GM21619 (cell line): ENCODE results near the gene SLC2A9.
"Not testable (repeated sequence)": the region's sequence is repeated elsewhere in the genome, so short reads cannot be mapped to it uniquely, and the experiment has no call there.

Experiments used
- ATAC-seq: cut with Tn5 transposase; IDR thresholded peaks from one replicate; pipeline ENCODE4 v1.9.1; 2021; ENCODE audit not compliant: unreplicated experiment

Gene SLC2A9

DNA sequence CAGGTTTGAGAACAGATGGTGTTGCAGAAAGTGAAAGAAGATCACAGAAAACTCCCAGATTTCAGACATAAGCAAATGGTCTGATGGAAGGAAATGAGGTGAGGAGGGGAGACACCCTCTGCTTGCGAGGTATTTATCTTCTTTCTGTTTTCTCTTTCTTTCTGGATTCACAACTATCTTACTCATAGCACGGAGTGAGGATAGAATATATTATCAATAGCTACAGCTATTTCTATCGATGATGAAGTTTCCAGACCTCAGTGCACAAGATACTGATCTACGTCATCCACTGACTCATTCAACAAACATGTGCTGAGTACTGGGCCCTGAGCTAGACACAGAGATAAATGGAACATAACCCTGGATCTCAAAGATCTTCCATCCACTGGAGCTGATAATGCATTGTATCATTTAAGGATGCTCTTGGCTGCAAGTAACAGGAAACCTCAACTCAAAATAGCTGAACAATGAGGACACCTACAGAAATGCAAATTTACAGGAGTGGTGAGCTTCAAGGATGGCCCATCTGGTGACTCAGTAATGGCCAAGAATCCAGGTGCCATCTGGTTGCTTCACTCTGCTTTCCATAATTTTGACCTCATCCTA, 21.2 kb downstream of the SLC2A9 start:
- ATAC-seq = peak; percentile 45

DNA sequence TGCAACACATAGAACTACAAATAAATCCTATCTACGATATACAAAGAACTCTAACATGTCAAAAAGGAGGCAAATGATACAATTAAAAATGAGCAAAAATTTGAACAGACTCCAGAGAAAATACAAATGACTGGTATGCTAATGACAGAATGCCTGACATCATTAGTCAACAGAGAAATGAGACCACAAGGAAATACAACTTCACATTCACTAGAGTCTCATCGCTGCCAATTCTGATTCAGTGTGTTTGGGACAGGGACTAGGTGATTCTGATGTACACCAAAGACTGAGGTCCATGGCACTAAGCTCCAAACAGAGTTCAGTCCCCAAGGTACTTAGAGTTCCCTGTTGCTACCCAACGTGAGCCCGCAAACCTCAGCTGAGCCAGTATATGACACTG, 23.4 kb downstream of the SLC2A9 start:
- no peak for ATAC-seq

- no peak for ATAC-seq
Measured at GRCh38 chr4:9996319-9997110, 24.8 kb downstream of the SLC2A9 start.

DNA sequence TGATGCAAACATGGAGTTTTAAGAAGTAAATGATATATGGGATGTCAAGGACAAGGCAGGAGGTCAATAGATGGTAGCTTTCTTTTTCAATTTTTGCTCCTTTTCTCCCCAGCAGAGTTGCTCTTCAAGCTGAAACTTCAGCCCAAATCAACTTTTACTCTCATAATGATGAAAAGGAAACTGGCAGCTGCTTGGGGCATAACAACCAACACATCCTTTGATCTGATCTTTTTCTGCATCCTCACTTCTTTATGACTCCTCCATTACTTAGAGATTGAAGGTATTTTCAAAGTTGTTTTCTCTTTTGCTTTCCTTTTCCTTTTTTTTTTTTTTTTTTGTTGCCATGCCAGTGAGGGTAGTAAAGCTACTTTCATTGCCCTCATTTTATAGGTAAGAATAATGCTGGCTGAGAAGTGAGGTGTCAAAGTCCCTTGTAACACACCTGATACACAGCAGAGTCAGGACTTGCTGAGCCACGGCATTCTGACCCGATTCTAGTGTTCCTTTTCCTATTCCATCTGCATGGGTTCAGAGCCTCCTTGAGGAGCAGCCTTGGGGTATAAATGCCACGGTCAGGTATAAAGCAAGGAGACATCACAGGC, 26.9 kb downstream of the SLC2A9 start:
- peak; percentile 54 for ATAC-seq

DNA sequence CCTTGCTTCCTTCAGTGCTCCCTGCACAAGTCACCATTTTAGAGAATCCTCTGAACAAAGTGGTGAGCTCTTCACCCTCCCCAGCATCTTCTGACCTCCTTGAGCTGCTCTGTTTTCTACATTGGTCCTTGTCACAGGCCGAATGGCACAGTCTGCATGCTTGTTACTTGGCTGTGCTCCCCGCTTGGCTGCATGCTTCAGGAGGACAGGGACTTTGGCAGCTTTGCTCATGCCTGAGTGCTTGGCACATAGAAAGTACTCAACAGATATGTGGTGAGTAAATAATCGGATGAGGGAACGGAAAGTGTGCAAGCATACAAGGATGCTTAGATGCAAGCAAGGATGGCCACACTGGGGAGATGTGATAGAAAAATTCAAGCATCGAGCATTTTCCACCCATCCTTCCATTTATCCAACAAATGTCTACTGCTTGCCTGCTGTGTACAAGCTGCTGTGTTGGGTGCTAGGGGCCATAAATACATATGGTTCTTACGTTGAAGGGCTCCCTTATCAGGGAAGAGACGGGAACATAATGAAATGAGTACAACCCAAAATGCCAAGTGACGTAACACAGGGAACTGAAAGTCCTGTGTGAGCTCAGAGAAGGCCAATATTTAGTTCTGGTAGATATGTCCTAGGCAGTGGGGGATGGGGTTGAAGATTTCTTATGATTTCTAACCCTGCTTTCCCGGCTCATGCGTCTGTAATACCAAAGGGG, 31.2 kb downstream of the SLC2A9 start:
- no peak for ATAC-seq

GRCh38 chr4:9988933-9989332, 32.4 kb downstream of the SLC2A9 start:
- ATAC-seq = no peak

DNA sequence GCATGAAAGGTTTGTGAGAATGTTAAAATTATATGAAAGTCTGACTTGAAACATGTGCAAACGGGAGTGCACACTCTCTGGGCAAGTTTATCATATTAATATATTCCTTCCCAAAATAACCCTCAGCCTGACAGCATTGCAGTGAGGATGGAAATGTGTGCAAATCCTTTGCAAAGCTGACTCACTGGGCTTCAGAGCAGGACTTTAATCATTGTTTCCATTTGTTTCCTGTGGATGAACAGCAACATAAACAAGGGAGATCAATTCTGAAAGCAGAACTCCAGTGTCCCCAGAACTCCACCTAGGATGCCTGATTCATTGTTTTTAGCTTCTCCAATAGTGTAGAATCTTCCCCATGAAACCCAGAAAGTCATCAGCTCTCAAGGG, 32.9 kb downstream of the SLC2A9 start:
- ATAC-seq = no peak

DNA sequence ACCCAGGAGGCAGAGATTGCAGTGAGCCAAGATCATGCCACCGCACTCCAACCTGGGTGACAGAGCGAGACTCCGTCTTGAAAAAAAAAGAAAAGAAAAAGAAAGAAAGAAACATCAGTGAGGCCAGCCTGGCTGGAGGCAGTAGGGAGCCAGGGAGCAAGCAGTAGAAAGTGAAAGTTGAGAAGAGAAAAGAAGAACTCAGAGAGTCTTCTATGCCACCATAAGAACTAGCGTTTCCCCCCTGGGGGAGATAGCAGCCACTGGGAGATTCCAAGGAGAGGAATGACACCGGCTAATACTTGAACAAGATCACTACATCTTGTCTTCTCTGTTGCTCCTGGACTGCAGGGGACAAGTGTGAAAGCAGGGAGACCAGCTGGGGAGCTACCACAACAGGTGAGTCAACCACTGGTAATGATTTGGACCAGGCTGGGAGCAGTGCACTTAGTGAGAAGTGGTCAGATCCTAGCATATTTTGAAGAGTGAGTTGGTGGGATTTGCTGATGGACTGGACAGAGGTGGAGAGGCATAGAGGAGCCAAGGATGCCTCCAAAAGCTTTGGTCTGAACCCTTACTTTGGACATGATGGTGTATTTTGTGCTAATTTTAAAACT, 33.4 kb downstream of the SLC2A9 start:
- ATAC-seq = peak; percentile 58

DNA sequence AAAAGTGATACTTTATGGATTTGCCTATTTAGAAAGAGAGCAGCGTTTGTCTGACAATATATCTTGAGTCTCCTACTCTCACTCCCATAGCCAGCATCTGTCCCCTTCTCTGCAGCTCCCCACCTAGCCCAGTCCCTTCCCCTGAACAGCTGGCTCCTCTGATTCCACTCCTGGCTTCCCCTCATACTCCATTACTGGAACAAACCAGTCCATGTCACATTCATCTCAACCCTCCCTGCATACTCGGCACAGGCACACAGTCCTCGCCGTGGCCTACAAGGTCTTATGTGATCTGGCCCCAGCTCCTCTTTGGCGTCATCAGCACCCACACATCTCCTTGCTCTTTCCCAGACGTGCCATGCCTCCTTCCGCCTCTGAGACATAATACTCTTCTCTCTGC, 36.7 kb downstream of the SLC2A9 start:
- ATAC-seq = no peak

- no peak for ATAC-seq
Measured at GRCh38 chr4:9983211-9983610, 38.1 kb downstream of the SLC2A9 start.

GRCh38 chr4:9981899-9982298, 39.4 kb downstream of the SLC2A9 start:
- ATAC-seq = not testable (repeated sequence)

DNA sequence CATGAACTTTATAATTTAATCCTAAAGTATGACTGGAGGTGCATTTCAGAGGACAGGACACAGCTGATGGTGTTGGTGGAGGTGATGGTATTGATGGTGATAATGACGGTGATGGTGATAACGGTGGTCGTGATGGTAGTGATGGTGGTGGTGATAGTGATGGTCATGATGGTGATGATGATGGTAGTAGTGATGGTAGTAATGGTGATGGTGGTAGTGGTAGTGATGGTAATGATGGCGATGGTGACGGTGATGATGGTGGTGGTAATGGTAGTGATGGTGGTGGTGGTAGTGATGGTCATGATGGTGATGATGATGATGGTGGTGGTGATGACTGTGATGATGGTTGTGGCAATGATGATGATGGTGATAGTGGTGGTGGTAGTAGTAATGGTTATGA, 40.4 kb downstream of the SLC2A9 start:
- ATAC-seq = no peak

DNA sequence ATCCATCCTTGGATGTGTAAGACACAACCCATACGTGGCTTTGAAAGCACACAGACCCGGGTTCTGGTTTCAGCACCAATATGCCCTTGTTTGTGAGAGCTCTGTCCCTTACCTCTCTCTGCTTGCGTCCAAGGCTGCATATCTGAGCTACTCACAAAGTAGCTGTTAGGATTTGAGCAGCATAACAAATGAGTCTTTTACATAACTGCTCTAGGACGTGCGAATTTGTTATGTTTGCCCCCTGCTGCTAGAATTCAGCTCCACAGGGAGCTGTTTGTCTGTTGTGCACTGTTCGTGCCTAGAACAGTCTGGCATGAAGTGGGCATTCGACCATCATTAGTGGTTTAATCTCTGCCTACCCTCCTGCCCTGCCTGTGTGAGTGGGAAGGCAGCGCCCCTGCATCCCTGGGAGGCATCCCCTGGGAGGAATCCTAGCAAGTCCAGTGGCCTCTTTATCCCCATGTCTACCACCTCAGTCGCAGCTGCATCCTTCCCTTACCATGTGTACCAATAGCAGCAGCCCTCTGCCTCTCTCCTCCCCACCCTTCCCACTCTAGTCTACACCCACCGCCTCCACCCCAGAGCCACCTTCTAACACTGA, 42.1 kb downstream of the SLC2A9 start:
- no peak for ATAC-seq

DNA sequence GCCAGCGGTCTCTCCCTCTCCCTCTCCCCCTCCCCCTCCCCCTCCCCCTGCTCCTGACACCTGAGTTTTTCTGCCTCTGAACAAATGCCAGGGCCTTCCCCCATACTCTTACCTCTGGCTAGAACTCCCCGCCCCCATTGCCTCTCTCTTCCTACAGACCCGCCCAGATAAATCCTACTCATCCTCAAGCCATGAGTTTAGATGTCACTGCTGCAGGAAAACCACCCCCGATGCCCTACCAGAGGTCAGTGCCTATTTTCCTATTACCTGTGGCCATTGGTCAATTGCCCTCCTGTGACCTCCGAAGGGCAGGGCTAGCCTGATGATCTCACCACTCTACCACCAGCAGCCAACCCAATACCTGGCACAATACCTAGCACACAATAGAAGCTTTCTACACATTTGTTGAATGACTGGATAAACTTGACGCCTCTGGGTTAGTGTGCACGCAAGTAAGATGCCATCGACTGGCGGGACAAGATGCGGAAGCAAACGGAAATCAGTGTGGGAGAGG, 43.7 kb downstream of the SLC2A9 start:
- no peak for ATAC-seq

- no peak for ATAC-seq
Measured at GRCh38 chr4:9976781-9977180, 44.5 kb downstream of the SLC2A9 start.

GRCh38 chr4:9976293-9976692, 45.0 kb downstream of the SLC2A9 start:
- ATAC-seq = no peak

DNA sequence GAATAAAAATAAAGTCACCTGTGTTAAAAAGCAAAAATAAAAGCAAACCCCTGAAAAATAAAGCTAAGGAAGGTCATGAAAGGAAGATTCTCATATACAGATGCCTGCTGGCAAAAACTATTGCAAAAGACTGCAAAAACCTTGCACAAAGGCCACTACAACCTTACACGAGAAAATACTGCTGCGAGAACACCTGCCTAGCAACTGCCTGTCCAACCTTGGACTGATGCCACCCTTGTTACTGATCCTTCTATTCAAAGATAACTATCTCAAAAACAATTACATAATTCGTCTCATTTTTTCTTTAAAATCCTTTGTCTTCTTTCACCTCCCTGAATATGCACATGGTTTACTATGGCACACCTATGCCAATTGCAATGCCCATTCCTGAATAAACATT, 49.6 kb downstream of the SLC2A9 start:
- no peak for ATAC-seq

DNA sequence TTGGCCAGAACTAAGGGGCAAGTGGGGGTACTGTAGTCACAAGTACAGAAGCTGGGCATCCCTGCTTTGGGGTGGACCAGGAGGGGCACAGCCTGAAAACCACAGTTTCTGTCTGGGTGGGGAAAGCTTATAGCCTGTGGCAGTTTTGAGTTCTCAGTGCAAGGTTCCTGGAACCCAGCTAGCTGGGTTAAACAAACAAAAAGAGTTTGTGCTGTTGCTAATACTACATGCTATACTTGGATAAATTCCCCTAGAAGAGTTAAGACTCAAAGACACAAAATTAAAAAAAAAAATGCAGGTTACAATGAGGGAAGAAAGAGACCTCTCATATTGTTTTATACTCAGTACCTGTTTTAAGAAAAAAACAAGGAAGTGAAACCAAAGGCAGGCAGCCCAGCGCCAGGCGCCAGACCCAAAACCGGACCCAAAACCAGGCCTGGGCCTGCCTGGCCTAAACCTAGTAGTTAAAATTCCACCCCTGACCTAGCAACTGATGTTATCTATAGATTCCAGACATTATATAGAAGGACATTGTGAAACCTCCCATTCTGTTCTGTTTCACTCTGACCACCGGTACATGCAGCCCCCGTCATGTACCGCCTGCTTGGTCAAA, 50.8 kb downstream of the SLC2A9 start:
- peak; percentile 77 for ATAC-seq

DNA sequence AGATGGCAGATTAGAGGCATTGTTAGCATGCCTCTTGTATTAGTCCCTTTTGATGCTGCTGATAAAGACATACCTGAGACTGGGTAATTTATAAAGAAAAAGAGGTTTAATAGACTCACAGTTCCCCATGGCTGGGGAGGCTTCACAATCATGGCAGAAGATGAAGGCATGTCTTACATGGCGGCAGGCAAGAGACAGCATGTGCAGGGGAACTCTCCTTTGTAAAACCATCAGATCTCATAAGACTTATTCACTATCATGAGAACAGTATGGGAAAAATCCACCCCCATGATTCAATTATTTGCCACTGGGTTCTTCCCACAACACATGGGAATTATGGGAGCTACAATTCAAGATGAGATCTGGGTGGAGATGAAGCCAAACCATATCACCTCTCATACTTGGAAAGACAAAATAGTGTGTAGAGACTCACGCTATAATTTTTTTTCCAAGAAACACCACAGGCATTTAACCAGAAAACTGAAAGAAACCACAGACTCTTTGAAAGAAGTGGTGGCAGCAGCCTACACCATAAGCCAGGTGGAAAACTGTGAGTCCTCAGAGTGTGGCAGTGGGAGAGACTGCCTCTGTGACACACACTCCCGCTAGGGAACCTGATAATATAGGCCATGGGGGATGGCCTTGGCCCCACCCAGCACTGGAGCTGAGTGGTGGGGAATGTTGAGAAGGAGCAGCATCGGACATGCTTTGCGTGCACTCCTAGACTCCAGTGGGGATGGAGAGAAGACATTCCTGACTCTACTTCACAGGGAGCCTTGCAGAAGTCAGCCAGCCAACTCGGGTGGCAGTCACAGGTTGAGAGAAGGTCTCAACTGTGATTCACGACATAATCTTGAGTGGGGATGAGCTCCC, 51.5 kb downstream of the SLC2A9 start:
- no peak for ATAC-seq
